Panc1 (cell line): ENCODE measurements around the gene UBQLN1. TPM values are rescaled to one million over a fixed set of nuclear protein-coding genes. Genes with fewer than 3 reads are reported as not detected.

Experiments
- ATAC-seq: fragments of 200-7000 bp; cut with Tn5 transposase; 2 replicates; pipeline ENCODE4 v1.9.1; 2020; ENCODE audit warnings: mild to moderate bottlenecking, moderate library complexity
- BruUV-seq: library from RNA; stranded (reverse); fragments of 400-500 nt; replicated peaks from 2 replicates; lab custom pipeline; 2021; lab: Mats Ljungman, UMichigan
- CTCF ChIA-PET: fragments of 300-600 bp; sonication (Branson Sonifier 250); formaldehyde crosslinking; loops from one replicate; lab custom pipeline; 2022; ENCODE audit warnings: antibody characterized with exemption; lab: Charles Lee
- POLR2A ChIA-PET: fragments of 300-600 bp; sonication (Branson Sonifier 250); formaldehyde crosslinking; loops from one replicate; lab custom pipeline; 2022; ENCODE audit warnings: antibody characterized with exemption; lab: Charles Lee
- DNase-seq: peaks from one replicate; pipeline ENCODE4 v3.0.0-alpha.2; 2010; ENCODE audit warnings: low read depth, low spot score
- H3K27ac ChIP-seq: 2 replicates; pipeline ENCODE4 v1.5.1; 2011; ENCODE audit warnings: mild to moderate bottlenecking, low read length, inconsistent platforms
- H3K27me3 ChIP-seq: fragments of 200-500 bp; sonication (Bioruptor generic); 2 replicates; pipeline ENCODE4 v1.6.0; 2014; ENCODE audit warnings: low read length, inconsistent platforms; ENCODE audit not compliant: control insufficient read depth, insufficient read depth
- H3K36me3 ChIP-seq: fragments of 200-500 bp; sonication (Bioruptor generic); 2 replicates; pipeline ENCODE4 v1.5.1; 2014; ENCODE audit warnings: inconsistent platforms, mild to moderate bottlenecking, low read length, moderate library complexity; ENCODE audit not compliant: control insufficient read depth, insufficient read depth
- H3K4me1 ChIP-seq: 2 replicates; pipeline ENCODE4 v1.5.1; 2011; ENCODE audit warnings: inconsistent platforms, mild to moderate bottlenecking, low read length, moderate library complexity; ENCODE audit not compliant: control insufficient read depth, insufficient read depth
- H3K4me3 ChIP-seq, 2 experiments: 2 replicates each; pipeline ENCODE4 v1.5.1; 2011 to 2012; ENCODE audit warnings: low read depth in 2 of 2, low read length in 2 of 2, mild to moderate bottlenecking in 2 of 2, inconsistent platforms in 1 of 2, moderate library complexity in 1 of 2
- H3K9me3 ChIP-seq: fragments of 200-500 bp; sonication (Bioruptor generic); 2 replicates; pipeline ENCODE4 v1.5.1; 2014; ENCODE audit warnings: low read depth, mild to moderate bottlenecking, inconsistent platforms, low read length, moderate library complexity; ENCODE audit not compliant: control insufficient read depth, insufficient read depth
- CTCF ChIP-seq: fragments of 450-650 bp; IDR thresholded peaks from 2 replicates; pipeline ENCODE4 v1.5.1; 2017; ENCODE audit warnings: mild to moderate bottlenecking
- POLR2AphosphoS5 ChIP-seq: IDR thresholded peaks from 2 replicates; pipeline ENCODE4 v1.6.1; 2012; ENCODE audit warnings: mild to moderate bottlenecking, low read depth, low read length, moderate library complexity
- REST ChIP-seq, 2 experiments: IDR thresholded peaks; 2 replicates each; pipeline ENCODE4 v1.6.1; 2011 to 2012; ENCODE audit warnings: low read depth in 2 of 2, control low read depth in 1 of 2, low read length in 1 of 2, mild to moderate bottlenecking in 1 of 2, moderate library complexity in 1 of 2; ENCODE audit not compliant: insufficient read depth in 1 of 2
- SIN3A ChIP-seq: IDR thresholded peaks from 2 replicates; pipeline ENCODE4 v1.6.1; 2012; ENCODE audit warnings: low read depth, mild to moderate bottlenecking, low read length, moderate library complexity, borderline replicate concordance; ENCODE audit not compliant: insufficient read depth
- TCF7L2 ChIP-seq: IDR thresholded peaks from 2 replicates; pipeline ENCODE4 v1.6.1; 2011; ENCODE audit warnings: mild to moderate bottlenecking, low read depth, low read length, inconsistent platforms
- in situ Hi-C: cut with HindIII; loops from 2 replicates; pipeline ENCODE4 v1.10.0; 2016; ENCODE audit warnings: low sequenced_read_pairs, low pct_unique_long_range_greater_than_20kb
- intact Hi-C: fragments of 100-400 bp; cut with micrococcal nuclease; formaldehyde crosslinking; loops from one replicate; pipeline ENCODE4 v1.10.0; 2022; ENCODE audit not compliant: unreplicated experiment
- total RNA-seq: library from RNA; stranded (reverse); gene quantifications from one replicate; pipeline ENCODE4 v1.2.1, GENCODE V29; 2021; ENCODE audit not compliant: unreplicated experiment

Gene UBQLN1
- total RNA-seq, 1 experiment from 2014 or later, result 92.8 TPM

- ChIA-PET POLR2A (no interaction called here), CTCF (no interaction called here)
- intact Hi-C loops, result no loop called here
These were observed 79.2 kb downstream of the UBQLN1 start for GRCh38 chr9:83628540-83628939.

GRCh38 chr9:83625178-83625577 lies 82.6 kb downstream of the UBQLN1 start:
- CTCF ChIA-PET, result interaction anchor here (0.6 kb wide), 1 partner anchor 394 kb away, joined by 3 read pairs; no protein-coding TSS in a partner anchor
- TSS peak; percentile 60 for BruUV-seq

More at GRCh38 chr9:83628540-83628939, 79.2 kb downstream of the UBQLN1 start:
- Histone ChIP-seq H3K27ac (no peak overlapping the region), H3K4me3 (no peak overlapping the region), H3K9me3 (no peaks in the 10 kb centered on the region), H3K36me3 (no peaks in the 10 kb centered on the region), H3K4me1 (peaks cover 5% of the 10 kb centered on the region), H3K27me3 (no peaks in the 10 kb centered on the region)
- TF ChIP-seq SIN3A (no peak), REST (IDR thresholded peaks at IDR 0.05; ENCODE audit: insufficient read depth in 1 of 2, low read depth in 2 of 2, low read length in 1 of 2) (no peak), POLR2AphosphoS5 (no peak), TCF7L2 (no peak), CTCF (no peak)
- BruUV-seq, result no TSS peak
- ATAC-seq (no peak), DNase-seq (no peak)
- in situ Hi-C loops, result no loop called here

More at GRCh38 chr9:83625178-83625577, 82.6 kb downstream of the UBQLN1 start:
- H3K4me1 ChIP-seq, result peaks cover 5% of the 10 kb centered on the region
- POLR2A ChIA-PET, result interaction anchor here (0.7 kb wide), 1 partner anchor 155 kb away, joined by 6 read pairs; no protein-coding TSS in a partner anchor
- no peak overlapping the region for H3K27ac ChIP-seq
- intact Hi-C loops, result no loop called here
- H3K36me3 ChIP-seq, result no peaks in the 10 kb centered on the region
- in situ Hi-C loops, result no loop called here
- TF ChIP-seq TCF7L2, result no peak
- no peak for TF ChIP-seq SIN3A
- no peak for TF ChIP-seq REST (IDR thresholded peaks at IDR 0.05; ENCODE audit: insufficient read depth in 1 of 2, low read depth in 2 of 2, low read length in 1 of 2)
- TF ChIP-seq POLR2AphosphoS5, result no peak
- TF ChIP-seq CTCF, result no peak
- no peaks in the 10 kb centered on the region for H3K27me3 ChIP-seq
- ATAC-seq (no peak), DNase-seq (no peak)
- H3K4me3 ChIP-seq, result no peak overlapping the region
- no peaks in the 10 kb centered on the region for H3K9me3 ChIP-seq
